Measurements from ENCODE around the gene SND1. TPM values are rescaled to one million over a fixed set of nuclear protein-coding genes. Genes with fewer than 3 reads are reported as not detected.

The SND1 gene
- polyA plus RNA-seq, 3 donors = 46.5 to 97.3 (median 79.8) TPM

DNA sequence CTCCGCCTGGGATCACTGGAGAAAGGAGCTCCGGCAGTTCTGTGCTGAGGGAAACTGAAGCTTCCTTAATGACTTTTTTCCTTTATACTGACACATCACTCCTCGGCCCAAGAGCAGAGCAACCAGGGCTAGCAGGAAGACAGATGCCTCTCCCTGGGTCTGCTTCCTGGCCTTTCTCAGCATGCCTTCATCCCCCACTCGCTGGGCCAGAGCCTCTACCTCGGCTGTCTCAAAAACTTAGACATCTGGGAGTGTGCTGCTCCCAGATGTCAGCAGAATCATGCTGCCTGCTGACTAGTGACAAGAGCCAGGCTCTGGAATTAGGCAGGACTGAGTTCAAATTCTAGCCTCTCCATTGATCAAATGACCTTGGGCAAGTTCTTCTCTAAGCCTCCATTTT lies 403.6 kb downstream of the SND1 start:
- H3K4me2 ChIP-seq (replicated peaks; ENCODE audit: extremely low read depth, low read length, poor library complexity, severe bottlenecking) = no peak overlapping the region
- no peak overlapping the region for H3K9ac ChIP-seq (ENCODE audit: insufficient read depth, low read length, poor library complexity, severe bottlenecking)
- peak overlapping the region in 1 of 7 donors; percentile 15 for H3K27ac Mint-ChIP-seq
- no peaks in the 10 kb centered on the region for H3K9me3 Mint-ChIP-seq
- no peak overlapping the region for H3K4me3 ChIP-seq (replicated peaks in 1 of 3; ENCODE audit: low read depth in 2 of 3, low read length in 3 of 3)
- 100% methylated on average over 4 of the region's 5 CpGs for WGBS (ENCODE audit: insufficient coverage)
- H3K4me3 Mint-ChIP-seq = no peak overlapping the region
- H2AFZ ChIP-seq (ENCODE audit: insufficient read depth, low read depth, low read length, poor library complexity, severe bottlenecking) = no peak overlapping the region
- H3K27me3 ChIP-seq (ENCODE audit: control insufficient read depth in 2 of 2, insufficient read depth in 2 of 2, low read length in 2 of 2) = no peaks in the 10 kb centered on the region
- H3K27me3 Mint-ChIP-seq (ENCODE audit: low read depth in 3 of 3) = no peaks in the 10 kb centered on the region
- no peaks in the 10 kb centered on the region for H3K79me2 ChIP-seq (ENCODE audit: insufficient read depth, low read length)
- H4K20me1 ChIP-seq (ENCODE audit: insufficient read depth, low read length) = peaks cover 26% of the 10 kb centered on the region
- intact Hi-C loops (cut with micrococcal nuclease) = no loop called here
- DNase-seq = no peak
- H3K9me3 ChIP-seq (replicated peaks in 1 of 2; ENCODE audit: control insufficient read depth in 1 of 2, insufficient read depth in 1 of 2, low read length in 2 of 2) = no peaks in the 10 kb centered on the region
- peaks cover 5 to 7% of the 10 kb centered on the region in 2 donors for H3K4me1 ChIP-seq (ENCODE audit: control insufficient read depth in 1 of 2, insufficient read depth in 2 of 2, low read length in 2 of 2)
- H3K27ac ChIP-seq (ENCODE audit: low read depth in 1 of 2, low read length in 2 of 2) = no peak overlapping the region
- peaks cover 15% of the 10 kb centered on the region for H3K4me1 Mint-ChIP-seq
- H3K36me3 Mint-ChIP-seq = peaks cover 38% of the 10 kb centered on the region in 2 donors
- TF ChIP-seq, protein P1, sequence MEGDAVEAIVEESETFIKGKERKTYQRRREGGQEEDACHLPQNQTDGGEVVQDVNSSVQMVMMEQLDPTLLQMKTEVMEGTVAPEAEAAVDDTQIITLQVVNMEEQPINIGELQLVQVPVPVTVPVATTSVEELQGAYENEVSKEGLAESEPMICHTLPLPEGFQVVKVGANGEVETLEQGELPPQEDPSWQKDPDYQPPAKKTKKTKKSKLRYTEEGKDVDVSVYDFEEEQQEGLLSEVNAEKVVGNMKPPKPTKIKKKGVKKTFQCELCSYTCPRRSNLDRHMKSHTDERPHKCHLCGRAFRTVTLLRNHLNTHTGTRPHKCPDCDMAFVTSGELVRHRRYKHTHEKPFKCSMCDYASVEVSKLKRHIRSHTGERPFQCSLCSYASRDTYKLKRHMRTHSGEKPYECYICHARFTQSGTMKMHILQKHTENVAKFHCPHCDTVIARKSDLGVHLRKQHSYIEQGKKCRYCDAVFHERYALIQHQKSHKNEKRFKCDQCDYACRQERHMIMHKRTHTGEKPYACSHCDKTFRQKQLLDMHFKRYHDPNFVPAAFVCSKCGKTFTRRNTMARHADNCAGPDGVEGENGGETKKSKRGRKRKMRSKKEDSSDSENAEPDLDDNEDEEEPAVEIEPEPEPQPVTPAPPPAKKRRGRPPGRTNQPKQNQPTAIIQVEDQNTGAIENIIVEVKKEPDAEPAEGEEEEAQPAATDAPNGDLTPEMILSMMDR (IDR thresholded peaks at IDR 0.05) = no peak
- peaks cover 0 to 60% of the 10 kb centered on the region in 2 donors for H3K36me3 ChIP-seq (replicated peaks in 1 of 2; ENCODE audit: control insufficient read depth in 1 of 2, insufficient read depth in 2 of 2, low read length in 2 of 2)

DNA sequence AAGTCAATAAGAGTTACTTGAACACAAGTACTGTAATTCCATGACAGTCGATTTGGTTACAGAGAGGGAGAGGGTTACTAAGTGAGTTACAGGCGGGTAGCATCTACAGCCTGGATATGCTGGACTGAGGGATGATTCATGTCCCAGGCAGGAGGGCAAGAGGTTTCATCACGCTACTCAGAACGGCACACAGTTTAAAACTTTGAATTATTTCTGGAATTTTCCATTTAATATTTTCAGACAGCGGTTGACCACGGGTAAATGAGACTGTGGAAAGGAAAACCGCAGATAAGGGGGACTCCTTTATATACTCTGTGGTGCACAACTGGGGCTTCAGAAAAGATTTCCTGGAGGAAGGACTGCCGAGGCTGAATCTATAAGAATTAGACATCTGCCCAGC lies 404.9 kb downstream of the SND1 start:
- TF ChIP-seq, protein P1 (IDR thresholded peaks at IDR 0.05) = no peak
- Mint-ChIP-seq H3K4me3 (no peak overlapping the region), H3K36me3 (peaks cover 42 to 43% of the 10 kb centered on the region in 2 donors), H3K4me1 (peaks cover 12% of the 10 kb centered on the region), H3K9me3 (no peaks in the 10 kb centered on the region), H3K27me3 (ENCODE audit: low read depth in 3 of 3) (no peaks in the 10 kb centered on the region), H3K27ac (peak overlapping the region in 1 of 7 donors; percentile 27)
- Histone ChIP-seq H3K79me2 (ENCODE audit: insufficient read depth, low read length) (no peaks in the 10 kb centered on the region), H3K9ac (ENCODE audit: insufficient read depth, low read length, poor library complexity, severe bottlenecking) (no peak overlapping the region), H3K4me3 (replicated peaks in 1 of 3; ENCODE audit: low read depth in 2 of 3, low read length in 3 of 3) (no peak overlapping the region), H3K36me3 (replicated peaks in 1 of 2; ENCODE audit: control insufficient read depth in 1 of 2, insufficient read depth in 2 of 2, low read length in 2 of 2) (peaks cover 8 to 64% of the 10 kb centered on the region in 2 donors), H4K20me1 (ENCODE audit: insufficient read depth, low read length) (peaks cover 30% of the 10 kb centered on the region), H3K27ac (ENCODE audit: low read depth in 1 of 2, low read length in 2 of 2) (no peak overlapping the region), H3K4me1 (ENCODE audit: control insufficient read depth in 1 of 2, insufficient read depth in 2 of 2, low read length in 2 of 2) (peaks cover 5 to 7% of the 10 kb centered on the region in 2 donors), H3K9me3 (replicated peaks in 1 of 2; ENCODE audit: control insufficient read depth in 1 of 2, insufficient read depth in 1 of 2, low read length in 2 of 2) (no peaks in the 10 kb centered on the region), H3K4me2 (replicated peaks; ENCODE audit: extremely low read depth, low read length, poor library complexity, severe bottlenecking) (no peak overlapping the region), H2AFZ (ENCODE audit: insufficient read depth, low read depth, low read length, poor library complexity, severe bottlenecking) (no peak overlapping the region), H3K27me3 (ENCODE audit: control insufficient read depth in 2 of 2, insufficient read depth in 2 of 2, low read length in 2 of 2) (no peaks in the 10 kb centered on the region)
- 96% methylated on average over 3 of the region's 8 CpGs for WGBS (ENCODE audit: insufficient coverage)
- DNase-seq = no peak
- intact Hi-C loops (cut with micrococcal nuclease) = no loop called here

All from CD14-positive monocyte (primary cell).